Suprapubic skin (tissue), 4 donors: ENCODE measurements around the gene NUTM2D. TPM values are rescaled to one million over a fixed set of nuclear protein-coding genes. Genes with fewer than 3 reads are reported as not detected.
"Not testable (repeated sequence)": the region's sequence is repeated elsewhere in the genome, so short reads cannot be mapped to it uniquely, and the experiment has no call there.

Experiments used
- DNase-seq, 2 donors: peaks; one replicate each; pipeline ENCODE4 v3.0.0-alpha.2; 2019; ENCODE audit warnings: low spot score in 2 of 2
- H3K27ac ChIP-seq: fragments of 200-600 bp; sonication (generic); one replicate; pipeline ENCODE4 v1.5.1; 2019
- H3K27me3 ChIP-seq: fragments of 200-600 bp; sonication (generic); one replicate; pipeline ENCODE4 v1.5.1; 2019
- H3K36me3 ChIP-seq: fragments of 200-600 bp; sonication (generic); one replicate; pipeline ENCODE4 v1.5.1; 2019
- H3K4me1 ChIP-seq: fragments of 200-600 bp; sonication (generic); one replicate; pipeline ENCODE4 v1.5.1; 2019
- H3K4me3 ChIP-seq: fragments of 200-600 bp; sonication (generic); one replicate; pipeline ENCODE4 v1.5.1; 2019; ENCODE audit warnings: mild to moderate bottlenecking
- H3K9me3 ChIP-seq: fragments of 200-600 bp; sonication (generic); one replicate; pipeline ENCODE4 v1.5.1; 2019
- WGBS: methylation state at CpG from one replicate; pipeline ENCODE4 v1.1.5; 2018; 5-methylcytosine and 5-hydroxymethylcytosine counted together
- total RNA-seq, 4 donors: library from RNA; depleted of rRNA; stranded (reverse); fragments of >200 nt; gene quantifications; one replicate each; pipeline ENCODE4 v1.1.0, GENCODE V29; 2016

Gene NUTM2D
- total RNA-seq, result 1 to 10 TPM; 2.8 to 7.4 (median 4.0) TPM

DNA sequence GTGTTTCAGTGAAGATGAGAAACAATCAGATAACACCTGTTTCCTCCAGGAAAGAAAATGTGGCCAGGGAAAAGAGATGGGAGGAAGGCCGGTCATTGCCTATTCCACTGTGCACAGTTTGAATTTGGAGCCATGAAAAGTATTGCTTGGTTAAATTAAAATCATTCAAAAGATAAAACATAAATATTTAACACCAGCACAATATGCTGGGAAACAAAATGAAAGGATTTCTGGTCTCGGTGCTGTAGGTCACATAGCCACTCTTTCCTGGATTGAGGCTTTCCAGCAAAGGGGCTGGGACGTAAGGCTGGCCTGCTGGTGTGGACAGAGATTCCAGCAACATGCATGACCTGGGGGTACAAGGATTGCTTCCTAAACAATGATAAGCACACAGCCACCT lies at the start of gene NUTM2D:
TSS of gene NUTM2D (plus strand) at position 301 of the 400 bp plus-strand sequence. CDS start 522 bp downstream, outside the sequence.
- not testable (repeated sequence) for H3K4me3 ChIP-seq, H3K36me3 ChIP-seq, H3K27ac ChIP-seq, H3K4me1 ChIP-seq, H3K27me3 ChIP-seq, DNase-seq, H3K9me3 ChIP-seq
- WGBS, result no CpG with 5 or more reads among the region's 3 CpGs

GRCh38 chr10:87308702-87309101 lies 48.8 kb upstream of the NUTM2D start:
- WGBS, result 67% methylated on average over 1 of the region's 1 CpG

GRCh38 chr10:87309657-87310056 lies 47.9 kb upstream of the NUTM2D start:
- not testable (repeated sequence) for H3K4me3 ChIP-seq, H3K4me1 ChIP-seq, H3K36me3 ChIP-seq, H3K9me3 ChIP-seq, DNase-seq, H3K27me3 ChIP-seq, H3K27ac ChIP-seq

More at GRCh38 chr10:87308702-87309101, 48.8 kb upstream of the NUTM2D start:
- not testable (repeated sequence) for H3K4me1 ChIP-seq, H3K27me3 ChIP-seq, H3K27ac ChIP-seq, DNase-seq, H3K4me3 ChIP-seq, H3K9me3 ChIP-seq, H3K36me3 ChIP-seq

DNA sequence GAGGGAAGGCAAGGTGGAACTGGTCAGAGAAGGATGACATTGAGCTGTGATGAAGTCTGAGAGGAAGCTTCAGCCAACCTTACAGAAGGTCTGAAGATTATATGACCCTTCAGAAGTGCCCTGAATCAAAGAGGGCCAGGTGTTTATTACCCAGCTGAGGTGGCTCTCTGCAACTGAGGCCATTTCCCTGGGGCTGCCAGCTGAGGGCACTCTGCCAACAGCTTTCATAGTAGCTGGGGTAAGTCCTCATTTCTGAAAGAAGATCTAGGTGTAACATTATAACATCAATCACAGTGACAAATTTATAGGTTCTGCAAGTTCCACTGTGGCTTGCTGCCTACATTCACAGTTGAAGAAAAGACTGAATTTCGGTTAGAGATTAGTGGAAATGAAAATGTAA lies 46.0 kb upstream of the NUTM2D start:
- not testable (repeated sequence) for DNase-seq, H3K27me3 ChIP-seq, H3K4me3 ChIP-seq, H3K4me1 ChIP-seq, H3K36me3 ChIP-seq, H3K9me3 ChIP-seq, H3K27ac ChIP-seq
- WGBS, result 74% methylated on average over 1 of the region's 1 CpG

GRCh38 chr10:87313649-87314359 lies 43.7 kb upstream of the NUTM2D start:
- not testable (repeated sequence) for H3K27ac ChIP-seq, DNase-seq

DNA sequence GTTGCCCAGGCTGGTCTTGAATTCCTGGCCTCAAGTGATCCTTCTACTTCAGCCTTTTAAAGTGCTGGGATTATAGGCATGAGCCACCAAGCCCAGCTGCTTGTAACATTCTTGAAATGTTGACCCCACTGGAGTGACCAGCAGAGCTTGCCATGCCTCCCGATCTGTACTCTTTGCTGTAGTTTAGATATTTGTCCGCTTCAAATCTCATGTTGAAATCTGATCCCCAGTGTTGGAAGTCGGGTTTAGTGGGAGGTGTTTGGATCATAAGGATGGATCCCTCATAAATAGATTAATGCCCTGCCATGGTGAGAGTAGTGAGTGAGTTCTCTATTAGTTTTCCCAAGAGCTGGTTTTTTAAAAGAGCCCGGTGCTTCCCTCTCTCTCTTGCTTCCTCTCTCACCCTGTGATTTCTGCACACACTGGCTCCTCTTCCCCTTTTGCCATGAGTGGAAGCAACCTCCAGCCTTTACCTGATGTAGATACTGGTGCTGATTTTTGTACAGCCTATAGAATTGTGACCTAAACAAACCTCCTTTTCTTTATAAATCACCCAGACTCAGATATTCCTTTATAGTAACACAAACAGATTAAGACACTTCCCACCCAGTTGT lies 43.1 kb upstream of the NUTM2D start:
- not testable (repeated sequence) for H3K4me3 ChIP-seq, H3K27me3 ChIP-seq, H3K4me1 ChIP-seq, H3K27ac ChIP-seq, DNase-seq, H3K36me3 ChIP-seq, H3K9me3 ChIP-seq
- WGBS, result 62% methylated on average over 3 of the region's 4 CpGs

More at GRCh38 chr10:87313649-87314359, 43.7 kb upstream of the NUTM2D start:
- not testable (repeated sequence) for H3K27me3 ChIP-seq, H3K4me1 ChIP-seq, H3K36me3 ChIP-seq, H3K9me3 ChIP-seq, H3K4me3 ChIP-seq
- 59% methylated on average over 3 of the region's 3 CpGs for WGBS

DNA sequence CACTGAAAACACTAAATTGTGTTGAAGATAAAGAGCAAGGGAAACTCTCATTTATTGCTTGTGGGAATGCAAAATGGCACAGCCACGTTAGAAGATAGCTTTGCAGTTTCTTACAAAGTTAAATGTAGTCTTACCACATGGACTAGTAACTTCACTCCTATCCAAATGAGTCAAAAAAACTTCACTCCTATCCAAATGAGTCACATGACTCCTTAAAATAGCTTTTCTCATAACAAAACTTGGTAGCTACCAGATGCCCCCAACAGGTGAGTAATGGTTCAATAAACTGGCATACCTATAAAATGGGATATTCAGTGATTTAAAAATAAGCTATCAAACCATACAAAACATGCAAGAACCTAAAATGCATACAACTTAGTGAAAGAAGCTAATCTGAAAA lies 36.0 kb upstream of the NUTM2D start:
- not testable (repeated sequence) for H3K4me1 ChIP-seq, H3K4me3 ChIP-seq, H3K9me3 ChIP-seq, H3K27ac ChIP-seq, H3K27me3 ChIP-seq, H3K36me3 ChIP-seq, DNase-seq
- 70% methylated on average over 1 of the region's 1 CpG for WGBS

GRCh38 chr10:87324559-87324958 lies 33.0 kb upstream of the NUTM2D start:
- WGBS, result 93% methylated on average over 2 of the region's 5 CpGs
- H3K9me3 ChIP-seq, H3K36me3 ChIP-seq, DNase-seq, H3K27me3 ChIP-seq, H3K4me1 ChIP-seq, H3K4me3 ChIP-seq, H3K27ac ChIP-seq: not testable (repeated sequence)

GRCh38 chr10:87327958-87328357 lies 29.6 kb upstream of the NUTM2D start:
- 100% methylated on average over 1 of the region's 1 CpG for WGBS
- not testable (repeated sequence) for H3K36me3 ChIP-seq, DNase-seq, H3K9me3 ChIP-seq, H3K4me3 ChIP-seq, H3K4me1 ChIP-seq, H3K27ac ChIP-seq, H3K27me3 ChIP-seq

GRCh38 chr10:87329131-87329530 lies 28.4 kb upstream of the NUTM2D start:
- not testable (repeated sequence) for H3K36me3 ChIP-seq, H3K27me3 ChIP-seq, H3K9me3 ChIP-seq, H3K4me3 ChIP-seq, DNase-seq, H3K4me1 ChIP-seq, H3K27ac ChIP-seq
- 79% methylated on average over 2 of the region's 2 CpGs for WGBS

DNA sequence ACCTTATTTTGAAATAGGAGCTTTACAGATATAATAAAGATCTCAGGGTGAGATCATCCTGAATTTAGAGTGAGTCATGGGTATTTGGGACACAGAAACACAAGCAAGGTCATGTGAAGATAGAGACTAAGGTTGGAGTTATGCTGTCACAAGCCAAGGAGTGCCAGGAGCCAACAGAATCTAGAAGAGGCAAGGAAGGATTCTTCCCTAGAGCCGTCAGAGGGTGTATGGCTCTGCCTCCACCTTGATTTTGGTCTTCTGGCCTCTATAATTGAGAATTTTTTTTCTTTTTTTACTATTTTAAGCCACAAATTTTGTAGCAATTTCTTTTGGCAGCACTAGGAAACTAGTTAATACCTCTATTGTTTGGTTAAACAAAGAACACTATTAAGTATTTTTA lies 24.9 kb upstream of the NUTM2D start:
- H3K4me3 ChIP-seq, H3K9me3 ChIP-seq, H3K4me1 ChIP-seq, H3K27ac ChIP-seq, DNase-seq, H3K36me3 ChIP-seq, H3K27me3 ChIP-seq: not testable (repeated sequence)
- WGBS, result 74% methylated on average over 1 of the region's 1 CpG

DNA sequence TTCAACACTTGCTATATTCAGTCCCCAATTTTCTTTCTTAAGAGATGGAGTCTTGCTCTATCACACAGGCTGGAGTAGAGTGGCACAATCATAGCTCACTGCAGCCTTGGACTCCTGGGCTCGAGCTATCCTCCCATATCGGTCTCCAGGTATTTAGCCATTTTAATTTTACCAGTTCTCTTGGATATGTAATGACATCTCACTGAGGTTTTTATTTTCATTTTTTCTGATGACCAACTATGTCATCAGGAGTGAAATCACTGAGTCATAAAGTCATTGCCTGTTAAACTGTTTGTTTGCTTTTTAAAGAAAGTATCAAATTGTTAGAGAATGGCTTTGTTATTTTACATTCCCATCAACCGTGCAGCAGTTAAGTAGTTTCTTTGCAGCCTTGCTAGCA lies 17.1 kb upstream of the NUTM2D start:
- not testable (repeated sequence) for H3K27me3 ChIP-seq, H3K9me3 ChIP-seq, H3K27ac ChIP-seq, DNase-seq, H3K4me3 ChIP-seq, H3K36me3 ChIP-seq
- peaks cover 16% of the 10 kb centered on the region for H3K4me1 ChIP-seq
- 53% methylated on average over 3 of the region's 3 CpGs for WGBS

DNA sequence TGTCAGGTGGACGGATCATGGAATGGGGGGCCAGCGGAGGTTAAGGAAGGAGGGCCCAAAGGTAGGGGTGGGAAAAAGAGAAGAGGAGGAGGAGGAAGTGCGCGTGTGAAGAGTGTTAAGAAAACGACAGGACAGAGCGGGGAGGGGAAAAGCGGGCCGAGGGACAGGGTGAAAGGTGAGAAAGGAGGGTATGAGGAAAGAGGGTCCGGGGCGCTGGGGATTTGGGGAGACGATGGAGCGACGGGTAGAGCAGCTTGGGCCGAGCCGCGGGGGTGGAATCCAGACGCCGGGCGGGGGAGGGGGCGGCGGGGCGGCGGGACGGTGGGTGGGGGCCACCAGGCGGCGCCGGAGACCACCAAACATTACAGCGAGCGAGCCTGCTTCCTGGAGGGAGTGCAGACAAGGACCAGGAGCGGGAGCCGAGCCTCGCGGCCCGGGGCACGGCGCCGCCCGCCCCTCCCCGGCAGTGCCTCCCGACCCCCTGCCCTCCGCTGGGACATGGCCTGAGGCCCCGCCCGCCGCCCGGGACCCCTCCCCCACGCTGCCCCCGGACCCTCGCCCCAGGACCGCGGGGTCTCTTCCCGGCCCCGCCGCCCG lies 15.9 kb upstream of the NUTM2D start:
- H3K36me3 ChIP-seq, H3K9me3 ChIP-seq, H3K27me3 ChIP-seq: not testable (repeated sequence)
- peak in 1 of 2 donors; percentile 76 for DNase-seq
- peaks cover 16% of the 10 kb centered on the region for H3K4me1 ChIP-seq
- H3K4me3 ChIP-seq, result peak overlapping the region; percentile 57
- 1% methylated on average over 11 of the region's 54 CpGs for WGBS
- peak overlapping the region; percentile 92 for H3K27ac ChIP-seq

DNA sequence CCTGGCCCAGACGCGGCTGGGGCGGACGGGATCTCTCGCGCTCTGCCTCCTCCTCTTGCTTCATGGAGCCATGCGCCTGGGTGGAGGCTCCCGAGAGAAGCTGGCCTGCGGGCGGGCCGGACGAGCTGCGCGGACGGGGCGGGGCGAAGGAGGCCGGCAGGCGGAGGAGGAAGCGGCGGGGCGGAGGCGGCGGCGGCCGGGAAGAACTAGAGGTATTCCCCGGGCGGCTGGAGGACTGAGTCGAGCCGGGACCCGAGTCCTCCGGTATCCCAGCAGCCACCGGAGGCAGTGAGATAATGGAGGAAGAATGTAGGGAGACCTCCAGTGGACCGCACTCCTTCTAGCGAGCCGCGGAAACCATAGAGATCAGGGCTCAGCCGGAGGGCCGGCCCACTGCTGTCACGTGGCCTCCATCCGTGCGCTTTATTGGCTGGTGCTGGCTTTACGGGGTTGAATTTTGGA lies 15.3 kb upstream of the NUTM2D start:
- Histone ChIP-seq H3K4me3 (peak overlapping the region; percentile 57), H3K27ac (peak overlapping the region; percentile 92), H3K4me1 (peaks cover 16% of the 10 kb centered on the region)
- not testable (repeated sequence) for H3K36me3 ChIP-seq, H3K9me3 ChIP-seq, H3K27me3 ChIP-seq
- peak; percentile 93 to 95 for DNase-seq
- 0% methylated on average over 13 of the region's 43 CpGs for WGBS
